Prostate gland (tissue), 2 donors: ENCODE measurements around the gene LAMTOR5. TPM values are rescaled to one million over a fixed set of nuclear protein-coding genes. Genes with fewer than 3 reads are reported as not detected.
"Not testable (repeated sequence)": the region's sequence is repeated elsewhere in the genome, so short reads cannot be mapped to it uniquely, and the experiment has no call there.

Experiments
- DNase-seq: peaks from one replicate; pipeline ENCODE4 v3.0.0-alpha.2; 2019; ENCODE audit warnings: low spot score
- H3K27ac ChIP-seq, 2 donors: fragments of 200-600 bp; sonication (generic); 2 replicates each; pipeline ENCODE4 v1.5.1; 2017 to 2019
- H3K27me3 ChIP-seq: fragments of 200-600 bp; sonication (generic); replicated peaks from 2 replicates; pipeline ENCODE4 v1.5.1; 2019; ENCODE audit not compliant: insufficient read depth
- H3K36me3 ChIP-seq, 2 donors: fragments of 200-600 bp; sonication (generic); 1 replicate in 1 of 2; 2 replicates in 1 of 2; pipeline versions ENCODE4 v1.5.1 to v1.8.1; 2017 to 2019
- H3K4me1 ChIP-seq: fragments of 200-600 bp; sonication (generic); replicated peaks from 2 replicates; pipeline ENCODE4 v1.5.1; 2019
- H3K4me3 ChIP-seq, 2 donors: fragments of 200-600 bp; sonication (generic); 2 replicates each; pipeline ENCODE4 v1.5.1; 2017 to 2019
- H3K9me3 ChIP-seq: fragments of 200-600 bp; sonication (generic); 2 replicates; pipeline ENCODE4 v1.5.1; 2017
- POLR2A ChIP-seq: fragments of 450-650 bp; IDR thresholded peaks from one replicate; pipeline ENCODE4 v1.6.1; 2016; ENCODE audit warnings: antibody characterized with exemption, mild to moderate bottlenecking
- POLR2AphosphoS5 ChIP-seq: sonication (generic); formaldehyde crosslinking; IDR thresholded peaks from one replicate; pipeline ENCODE4 v1.6.1; 2017; ENCODE audit warnings: antibody characterized with exemption
- WGBS: methylation state at CpG from one replicate; pipeline ENCODE4 v1.1.5; 2018; 5-methylcytosine and 5-hydroxymethylcytosine counted together
- intact Hi-C: fragments of 100-400 bp; cut with DNase I; formaldehyde crosslinking; loops from one replicate; pipeline ENCODE4 v1.14.2; 2022
- total RNA-seq, 2 donors: library from RNA; depleted of rRNA; stranded (reverse); fragments of >200 nt; gene quantifications; one replicate each; pipeline ENCODE4 v1.1.0, GENCODE V29; 2016
- TF ChIP-seq, protein P1 (sequence below), 4 experiments: fragments of 200-600 bp in 2 of 4; fragments of 450-650 bp in 2 of 4; sonication (generic) in 2 of 4; IDR thresholded peaks; 1 replicate in 3 of 4; 2 replicates in 1 of 4; pipeline ENCODE4 v1.5.1; 2016 to 2019; ENCODE audit warnings: antibody characterized with exemption in 4 of 4, mild to moderate bottlenecking in 2 of 4, moderate library complexity in 2 of 4

Gene LAMTOR5
- total RNA-seq, 2 donors from 2014 or later, result 86.6 to 132 TPM

DNA sequence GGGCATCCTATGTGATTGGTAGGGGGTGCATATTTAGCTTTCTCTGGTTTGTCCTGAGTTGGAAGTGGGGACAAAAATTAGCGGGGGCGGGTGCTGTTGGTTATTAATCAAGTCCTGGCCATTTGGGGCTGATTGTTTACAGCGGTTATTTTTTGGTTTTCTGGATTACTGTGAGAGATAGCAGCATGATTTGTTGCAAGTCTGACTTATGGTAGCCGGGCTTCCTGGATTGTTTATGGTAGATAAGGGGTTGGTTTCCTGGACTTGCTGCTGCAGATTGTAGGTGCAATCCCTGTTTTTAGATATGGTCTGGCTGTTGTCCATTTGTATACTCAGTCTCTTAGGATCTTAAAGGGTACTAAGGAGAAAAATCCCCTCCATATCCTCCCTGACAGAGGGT, 31.4 kb upstream of the LAMTOR5 start:
- 84% methylated on average over 4 of the region's 4 CpGs for WGBS

DNA sequence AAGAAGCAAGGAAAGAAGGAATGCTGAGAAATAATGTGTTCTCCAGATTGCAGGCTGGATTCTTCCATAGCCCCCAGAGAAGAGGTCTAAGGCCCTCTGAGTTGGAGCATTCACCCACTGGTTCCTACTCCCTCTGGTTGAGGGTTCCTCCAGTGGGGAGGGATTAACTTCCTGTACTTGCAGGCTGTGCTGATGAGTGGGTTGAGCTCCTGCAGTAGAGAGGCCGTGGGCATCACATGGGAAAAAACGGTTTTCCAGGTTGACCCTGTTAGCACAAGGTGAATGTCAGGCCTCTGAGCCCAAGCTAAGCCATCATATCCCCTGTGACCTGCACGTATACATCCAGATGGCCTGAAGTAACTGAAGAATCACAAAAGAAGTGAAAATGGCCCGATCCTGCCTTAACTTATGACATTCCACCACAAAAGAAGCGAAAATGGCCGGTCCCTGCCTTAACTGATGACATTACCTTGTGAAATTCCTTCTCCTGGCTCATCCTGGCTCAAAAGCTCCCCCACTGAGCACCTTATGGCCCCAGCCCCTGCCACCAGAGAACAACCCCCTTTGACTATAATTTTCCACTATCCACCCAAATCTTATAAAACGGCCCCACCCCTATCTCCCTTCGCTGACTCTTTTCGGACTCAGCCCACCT, 30.3 kb upstream of the LAMTOR5 start:
- H3K27me3 ChIP-seq, H3K4me3 ChIP-seq, DNase-seq, H3K9me3 ChIP-seq, H3K4me1 ChIP-seq, H3K36me3 ChIP-seq, intact Hi-C loops: not testable (repeated sequence)
- H3K27ac ChIP-seq, result peak overlapping the region in 1 of 2 donors; percentile 13
- WGBS, result 87% methylated on average over 9 of the region's 9 CpGs

More for the DNA sequence above, 31.4 kb upstream of the LAMTOR5 start:
- Histone ChIP-seq H3K36me3 (no peaks in the 10 kb centered on the region), H3K4me3 (no peak overlapping the region), H3K9me3 (no peaks in the 10 kb centered on the region), H3K27ac (no peak overlapping the region), H3K27me3 (no peaks in the 10 kb centered on the region), H3K4me1 (no peaks in the 10 kb centered on the region)
- TF ChIP-seq POLR2AphosphoS5, result no peak
- TF ChIP-seq POLR2A, result no peak
- TF ChIP-seq, protein P1, sequence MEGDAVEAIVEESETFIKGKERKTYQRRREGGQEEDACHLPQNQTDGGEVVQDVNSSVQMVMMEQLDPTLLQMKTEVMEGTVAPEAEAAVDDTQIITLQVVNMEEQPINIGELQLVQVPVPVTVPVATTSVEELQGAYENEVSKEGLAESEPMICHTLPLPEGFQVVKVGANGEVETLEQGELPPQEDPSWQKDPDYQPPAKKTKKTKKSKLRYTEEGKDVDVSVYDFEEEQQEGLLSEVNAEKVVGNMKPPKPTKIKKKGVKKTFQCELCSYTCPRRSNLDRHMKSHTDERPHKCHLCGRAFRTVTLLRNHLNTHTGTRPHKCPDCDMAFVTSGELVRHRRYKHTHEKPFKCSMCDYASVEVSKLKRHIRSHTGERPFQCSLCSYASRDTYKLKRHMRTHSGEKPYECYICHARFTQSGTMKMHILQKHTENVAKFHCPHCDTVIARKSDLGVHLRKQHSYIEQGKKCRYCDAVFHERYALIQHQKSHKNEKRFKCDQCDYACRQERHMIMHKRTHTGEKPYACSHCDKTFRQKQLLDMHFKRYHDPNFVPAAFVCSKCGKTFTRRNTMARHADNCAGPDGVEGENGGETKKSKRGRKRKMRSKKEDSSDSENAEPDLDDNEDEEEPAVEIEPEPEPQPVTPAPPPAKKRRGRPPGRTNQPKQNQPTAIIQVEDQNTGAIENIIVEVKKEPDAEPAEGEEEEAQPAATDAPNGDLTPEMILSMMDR (IDR thresholded peaks at IDR 0.05), result no peak
- intact Hi-C loops, result no loop called here
- no peak for DNase-seq

DNA sequence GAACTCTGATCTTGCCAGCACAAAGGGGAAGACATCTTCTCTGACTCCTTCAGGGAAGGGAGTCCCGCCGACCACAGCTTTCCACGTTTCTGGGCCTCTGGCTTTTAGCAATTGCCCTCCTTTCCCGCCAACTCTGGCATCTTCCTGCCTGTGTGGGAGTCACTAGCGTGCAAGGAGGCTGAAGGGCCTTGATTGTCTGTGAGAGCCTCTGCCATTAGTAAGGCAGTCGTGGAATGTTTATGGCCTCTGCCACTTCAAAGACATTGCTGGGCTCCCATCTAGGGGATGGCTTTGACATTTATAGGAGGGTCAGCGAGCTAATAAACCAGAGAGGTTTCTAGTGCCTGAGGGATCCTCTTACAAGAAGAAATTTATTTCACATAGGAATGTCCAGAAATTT, 29.1 kb upstream of the LAMTOR5 start:
- TF ChIP-seq POLR2A, result no peak
- no peak for TF ChIP-seq POLR2AphosphoS5
- TF ChIP-seq, protein P1 (IDR thresholded peaks at IDR 0.05), result no peak
- WGBS, result 37% methylated on average over 7 of the region's 7 CpGs
- intact Hi-C loops, result no loop called here
- no peaks in the 10 kb centered on the region for H3K36me3 ChIP-seq
- no peak for DNase-seq
- H3K27ac ChIP-seq, result peak overlapping the region; percentile 18 to 29
- no peak overlapping the region for H3K4me3 ChIP-seq
- H3K9me3 ChIP-seq, result no peaks in the 10 kb centered on the region
- no peaks in the 10 kb centered on the region for H3K27me3 ChIP-seq
- H3K4me1 ChIP-seq, result no peaks in the 10 kb centered on the region

DNA sequence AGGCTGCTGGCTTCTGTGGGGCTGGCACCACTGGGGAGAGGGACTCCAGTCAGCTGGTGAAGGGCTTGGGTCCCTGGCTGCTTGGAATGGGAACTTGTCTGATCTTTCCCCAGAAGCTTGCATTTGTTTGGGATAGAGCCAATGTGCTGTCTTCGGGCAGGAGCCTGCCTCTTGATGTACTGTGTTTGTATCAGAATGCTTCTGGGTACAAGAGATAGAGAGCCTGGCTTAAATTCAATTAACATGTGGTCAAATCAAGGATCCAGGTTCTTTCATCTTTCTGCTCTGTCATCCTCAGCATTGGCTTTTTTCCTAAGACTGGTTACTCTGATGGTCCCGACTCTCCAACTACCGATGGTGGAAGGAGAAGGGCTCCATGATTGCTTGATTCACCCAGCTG, 27.5 kb upstream of the LAMTOR5 start:
- 44% methylated on average over 3 of the region's 3 CpGs for WGBS
- H3K9me3 ChIP-seq, result no peaks in the 10 kb centered on the region
- no peak for DNase-seq
- H3K36me3 ChIP-seq, result no peaks in the 10 kb centered on the region
- intact Hi-C loops, result no loop called here
- TF ChIP-seq, protein P1 (IDR thresholded peaks at IDR 0.05), result no peak
- TF ChIP-seq POLR2AphosphoS5 (no peak), POLR2A (no peak)
- H3K27me3 ChIP-seq, result no peaks in the 10 kb centered on the region
- no peak overlapping the region for H3K27ac ChIP-seq
- H3K4me1 ChIP-seq, result no peaks in the 10 kb centered on the region
- no peak overlapping the region for H3K4me3 ChIP-seq

DNA sequence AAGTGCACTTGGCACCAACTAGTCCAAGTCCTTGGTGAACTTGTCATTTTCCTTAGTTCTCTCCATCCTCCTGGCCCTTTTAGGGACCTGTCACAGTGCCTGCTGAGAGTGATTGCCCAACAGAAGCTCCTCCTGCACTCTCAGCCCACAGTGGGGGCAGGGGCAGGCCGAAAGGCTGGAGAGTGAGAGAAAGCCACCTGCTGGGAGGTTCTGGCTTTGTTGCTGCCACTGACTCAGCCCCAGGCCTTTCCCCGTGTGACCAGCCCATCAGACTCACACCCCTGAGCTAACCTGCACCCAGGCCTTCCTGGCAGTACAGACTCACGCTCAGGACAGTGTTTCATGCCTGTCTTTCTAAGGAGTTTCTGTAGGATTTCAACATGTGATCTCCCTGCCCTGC, 26.3 kb upstream of the LAMTOR5 start:
- intact Hi-C loops, result no loop called here
- DNase-seq, result no peak
- TF ChIP-seq POLR2AphosphoS5, result no peak
- TF ChIP-seq, protein P1 (IDR thresholded peaks at IDR 0.05), result peak in 1 of 4 experiments; percentile 23
- Histone ChIP-seq H3K27ac (no peak overlapping the region), H3K36me3 (no peaks in the 10 kb centered on the region), H3K4me3 (no peak overlapping the region), H3K27me3 (no peaks in the 10 kb centered on the region), H3K9me3 (no peaks in the 10 kb centered on the region), H3K4me1 (no peaks in the 10 kb centered on the region)
- 69% methylated on average over 3 of the region's 3 CpGs for WGBS
